OCI-M2 (cell line): Measurements from ENCODE around the gene ITIH3.

Source experiments
- DNase-seq: peaks from one replicate; lab custom pipeline; 2025; ENCODE audit not compliant: unreplicated experiment; lab: John Stamatoyannopoulos, UW

ITIH3 gene

DNA sequence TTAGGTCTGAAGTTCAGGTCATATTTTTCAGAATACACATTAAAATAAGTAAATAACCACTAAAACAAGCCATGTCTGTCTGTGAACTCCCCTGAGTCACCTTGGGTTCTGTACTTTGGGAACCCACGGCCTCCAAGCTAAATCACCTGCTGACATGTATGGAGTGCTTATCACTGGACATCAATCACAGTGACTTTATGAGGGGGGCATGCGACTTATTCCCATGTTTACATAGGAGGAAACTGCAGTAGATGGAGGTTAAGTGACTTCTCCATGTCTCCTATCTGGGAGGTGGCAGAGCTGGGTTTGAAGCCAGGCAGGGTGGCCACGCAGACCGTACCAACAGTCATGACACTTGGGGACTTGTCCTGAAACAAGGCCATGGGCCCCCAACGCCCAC, 27.8 kb downstream of the ITIH3 start:
- no peak for DNase-seq

DNA sequence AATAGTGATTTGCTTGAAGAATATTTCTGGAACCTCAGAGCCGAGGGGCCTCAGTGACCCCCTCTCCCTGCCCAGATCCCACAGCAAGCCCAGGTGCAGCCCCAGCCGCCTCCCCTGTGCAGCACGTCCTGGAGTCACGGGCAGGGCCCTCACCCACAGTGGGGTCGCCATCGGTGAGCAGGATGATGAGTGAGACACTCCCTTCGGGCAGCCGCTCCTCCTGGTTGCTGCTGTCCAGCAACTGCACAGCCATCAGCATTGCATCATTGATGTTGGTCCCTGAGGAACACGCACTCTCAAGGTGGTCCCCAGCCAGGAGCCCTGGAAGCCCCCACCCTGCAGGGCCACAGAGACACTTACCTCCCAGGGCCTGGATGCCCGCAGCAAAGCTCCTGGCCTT, 29.4 kb downstream of the ITIH3 start:
- DNase-seq: no peak

DNA sequence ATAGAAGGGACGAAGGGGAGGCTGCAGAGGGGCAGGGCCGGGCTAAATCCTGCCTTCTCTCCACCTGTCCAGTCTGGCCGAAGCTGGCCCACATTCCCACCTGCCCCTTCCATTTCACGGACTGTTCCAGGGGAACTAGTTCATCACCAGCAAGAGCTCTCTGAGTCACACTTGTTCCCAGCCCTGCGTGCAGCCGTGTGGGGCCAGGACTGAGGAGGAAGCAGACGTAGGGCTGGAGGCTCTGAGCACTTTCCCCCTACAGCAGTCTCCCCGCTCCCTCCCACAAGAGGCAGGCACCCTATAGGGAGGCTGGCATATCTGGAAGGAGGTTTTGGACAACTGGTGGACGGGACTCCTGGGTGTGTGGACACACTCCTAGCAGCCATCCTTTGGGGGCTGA, 32.8 kb downstream of the ITIH3 start:
- DNase-seq: no peak

DNA sequence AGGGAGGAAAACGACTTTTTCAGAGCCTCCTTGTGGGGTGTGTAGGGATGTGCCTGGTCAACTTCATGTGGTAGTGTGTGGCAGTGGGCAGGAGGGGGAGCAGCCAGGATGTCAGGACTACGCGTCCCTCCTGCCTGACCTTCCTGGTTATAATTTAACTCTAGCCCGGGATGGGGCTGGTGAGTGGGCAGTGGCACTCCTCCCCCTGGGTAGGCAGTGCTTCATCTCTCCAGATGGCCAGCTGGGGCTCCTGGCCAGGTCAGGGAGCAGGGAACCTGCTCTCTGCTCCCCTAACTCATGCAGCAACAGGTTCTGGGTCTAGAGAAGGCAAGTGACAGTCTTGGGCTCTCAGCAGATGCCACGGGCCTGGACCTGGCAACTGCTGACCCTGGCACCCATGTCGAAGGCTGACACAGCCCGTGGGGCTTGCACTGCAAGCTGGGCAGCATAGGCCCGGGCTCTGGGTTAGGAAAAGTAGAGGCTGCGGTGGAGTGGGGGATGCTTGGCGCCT, 33.3 kb downstream of the ITIH3 start:
- no peak for DNase-seq

DNA sequence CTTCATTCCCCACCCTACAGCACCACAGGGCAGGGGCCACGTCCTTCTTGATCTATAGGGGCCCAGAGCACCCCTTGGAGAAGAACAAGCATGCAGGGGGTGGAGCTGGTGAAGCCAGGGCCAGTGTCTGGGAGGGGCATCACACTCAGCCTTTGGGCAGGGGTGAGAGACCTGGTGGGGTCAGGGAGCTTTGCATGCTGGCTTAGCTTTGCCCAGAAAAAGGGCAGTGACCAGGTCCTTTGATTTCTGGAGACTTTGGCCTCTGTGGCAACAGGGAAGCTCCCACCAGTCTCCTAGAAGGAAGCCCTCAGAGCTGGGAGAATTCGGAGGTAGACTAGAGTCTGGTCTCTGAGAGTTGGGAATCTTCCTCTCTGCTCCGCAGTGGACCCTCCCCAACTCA, 34.9 kb downstream of the ITIH3 start:
- DNase-seq: no peak

DNA sequence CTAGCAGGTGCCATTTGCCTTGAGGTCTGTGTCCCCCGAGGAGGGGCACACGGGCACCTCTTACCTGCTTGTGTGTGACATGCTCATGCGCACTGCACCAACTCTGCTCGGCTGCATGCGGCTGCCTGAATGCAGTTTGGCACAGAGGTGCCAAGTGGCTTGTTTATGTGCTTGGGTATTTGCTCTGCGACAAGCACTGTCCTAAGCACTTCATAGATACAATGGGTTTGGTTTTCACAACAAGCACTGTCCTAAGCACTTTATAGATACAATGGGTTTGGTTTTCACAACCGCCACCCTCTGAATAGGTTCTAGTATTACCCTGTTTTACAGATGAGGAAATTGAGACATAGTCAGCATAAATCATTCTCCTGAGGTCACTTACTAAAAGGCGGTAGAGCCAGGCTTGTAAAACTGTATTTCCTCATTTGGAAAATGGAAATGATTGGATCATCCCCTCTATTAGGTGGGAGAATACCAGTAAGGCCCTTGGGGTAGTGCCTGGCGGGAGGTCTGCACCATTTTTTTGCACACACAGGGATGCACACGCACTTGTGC, 35.4 kb downstream of the ITIH3 start:
- no peak for DNase-seq

DNA sequence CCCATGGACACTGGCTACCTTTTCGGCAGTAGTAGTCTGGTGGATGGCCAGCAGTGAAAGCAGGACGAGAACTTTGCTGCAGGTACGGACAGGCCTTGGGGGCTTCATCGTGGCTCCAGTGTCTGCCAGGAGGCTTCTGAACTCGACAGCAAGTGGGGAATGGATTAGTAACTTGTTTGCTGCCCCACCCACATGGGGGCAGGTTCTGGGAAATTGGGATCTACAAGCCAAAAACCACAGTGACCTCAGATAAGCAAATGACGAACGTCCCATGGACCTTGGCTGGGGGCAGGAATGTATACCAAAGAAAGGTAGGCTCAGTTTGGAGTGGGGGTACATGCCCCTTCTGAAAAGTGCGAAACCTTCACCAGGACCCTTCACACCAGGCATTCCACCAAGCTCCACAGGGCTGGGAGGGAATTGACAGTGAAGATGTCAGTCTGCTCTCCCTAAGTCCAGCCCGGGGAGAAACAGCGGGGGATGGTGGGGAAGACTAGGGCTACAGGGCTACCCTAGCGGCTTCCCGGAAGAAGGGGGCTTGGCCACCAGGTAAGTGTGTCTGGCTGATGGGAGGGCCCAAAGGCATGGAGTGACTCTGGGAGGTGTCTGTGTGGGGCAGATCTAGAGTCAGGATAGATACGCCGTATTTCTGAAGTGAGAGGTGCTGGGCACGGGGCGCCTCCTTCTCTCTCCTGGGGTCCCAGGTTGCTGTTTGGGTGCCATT, 36.1 kb downstream of the ITIH3 start, which contains the start of gene ITIH4:
TSS of gene ITIH4 (minus strand) at position 138 of the 724 bp plus-strand sequence. CDS start at position 108, 30 bp downstream.
- no peak for DNase-seq

DNA sequence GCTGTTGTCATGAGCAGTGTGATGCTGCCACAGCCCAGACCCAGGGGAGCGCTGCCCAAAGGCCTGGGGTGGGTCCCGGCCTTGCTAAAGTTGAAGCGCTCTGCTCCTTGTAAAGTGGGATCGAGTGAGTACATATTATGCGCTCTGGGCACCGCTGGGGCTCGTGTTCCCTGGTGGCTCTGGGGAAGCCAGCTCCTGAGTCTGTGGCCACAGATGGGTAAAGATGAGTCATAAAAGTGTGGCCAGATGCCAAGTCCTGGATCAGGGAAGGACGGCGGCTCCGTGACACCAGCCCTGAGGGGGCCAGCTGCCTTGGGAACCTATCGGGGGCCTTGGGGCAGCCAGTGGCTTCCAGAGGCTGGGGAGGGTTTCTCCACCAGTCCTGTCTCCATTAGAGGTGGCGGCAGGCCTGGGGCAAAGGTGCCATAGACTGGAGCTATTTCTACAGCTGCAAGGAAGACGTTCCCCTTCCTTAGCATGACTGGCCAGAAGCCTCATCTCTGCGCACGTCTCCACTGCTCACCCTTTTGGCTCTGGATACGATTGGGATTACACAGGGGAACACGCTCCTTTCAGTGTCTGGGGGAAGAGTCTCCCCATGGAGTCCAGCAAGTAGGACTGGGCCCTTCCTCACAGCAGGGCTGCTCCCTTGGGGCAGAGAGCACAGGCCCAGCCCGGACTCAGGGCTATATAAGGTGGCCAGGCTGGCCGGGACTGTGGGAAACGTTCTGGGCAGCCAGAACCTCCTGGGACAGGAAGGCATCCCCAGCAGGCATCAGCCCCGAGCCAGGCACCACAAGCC, 37.1 kb downstream of the ITIH3 start:
- DNase-seq: no peak

DNA sequence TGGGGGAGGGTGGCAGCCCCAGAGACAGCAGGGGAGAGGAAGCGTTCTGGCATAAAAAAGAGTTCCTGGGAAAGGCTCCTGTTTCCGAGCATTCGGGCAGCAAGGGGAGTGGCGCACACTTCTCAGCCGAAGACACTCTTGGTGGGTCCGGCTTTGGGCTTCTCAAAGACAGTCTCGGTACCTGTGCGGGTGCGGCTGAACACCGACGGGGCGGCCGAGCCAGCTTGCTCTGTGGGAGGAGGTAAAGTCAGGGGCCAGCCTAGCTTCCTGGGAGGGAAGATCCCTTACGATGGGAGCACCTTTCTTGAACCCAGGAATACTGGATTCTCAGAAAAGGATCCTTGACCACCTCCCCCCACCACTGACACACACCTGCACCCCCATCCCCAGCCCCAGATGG, 38.6 kb downstream of the ITIH3 start:
- no peak for DNase-seq

DNA sequence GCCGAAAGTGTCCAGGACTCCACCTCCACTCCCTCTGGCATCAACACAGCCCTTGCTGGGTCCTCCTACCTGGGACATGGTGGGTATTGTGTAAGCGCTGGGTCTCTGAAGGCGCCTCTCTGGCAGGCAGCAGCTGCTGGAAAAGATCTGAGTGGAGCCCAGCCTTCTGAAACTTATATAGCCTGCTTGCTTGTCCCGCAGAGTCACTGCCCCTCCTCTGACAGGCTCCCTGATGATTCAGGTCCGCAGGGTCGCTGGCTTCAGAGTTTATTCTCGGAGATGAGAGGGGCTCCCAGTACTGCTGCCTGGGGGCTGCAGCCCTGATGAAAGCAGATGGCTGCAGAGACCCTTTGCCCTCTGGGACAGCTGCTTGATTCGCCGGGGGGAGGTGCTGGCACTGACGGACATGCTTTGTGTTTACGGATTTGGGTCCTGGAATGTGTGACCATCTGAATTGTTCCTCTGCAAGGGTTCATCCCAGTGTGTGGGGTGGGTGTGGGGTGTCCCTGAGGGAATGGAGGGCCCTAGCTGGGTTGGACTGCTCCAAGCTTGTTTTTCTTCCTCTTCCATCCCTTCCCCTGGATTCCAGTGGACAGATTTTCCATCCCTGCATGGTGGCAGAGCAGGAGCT, 40.4 kb downstream of the ITIH3 start, which contains the start of gene MUSTN1:
TSS of gene MUSTN1 (minus strand) at position 149 of the 631 bp plus-strand sequence. CDS start at position 78, 71 bp downstream.
- DNase-seq: no peak

DNA sequence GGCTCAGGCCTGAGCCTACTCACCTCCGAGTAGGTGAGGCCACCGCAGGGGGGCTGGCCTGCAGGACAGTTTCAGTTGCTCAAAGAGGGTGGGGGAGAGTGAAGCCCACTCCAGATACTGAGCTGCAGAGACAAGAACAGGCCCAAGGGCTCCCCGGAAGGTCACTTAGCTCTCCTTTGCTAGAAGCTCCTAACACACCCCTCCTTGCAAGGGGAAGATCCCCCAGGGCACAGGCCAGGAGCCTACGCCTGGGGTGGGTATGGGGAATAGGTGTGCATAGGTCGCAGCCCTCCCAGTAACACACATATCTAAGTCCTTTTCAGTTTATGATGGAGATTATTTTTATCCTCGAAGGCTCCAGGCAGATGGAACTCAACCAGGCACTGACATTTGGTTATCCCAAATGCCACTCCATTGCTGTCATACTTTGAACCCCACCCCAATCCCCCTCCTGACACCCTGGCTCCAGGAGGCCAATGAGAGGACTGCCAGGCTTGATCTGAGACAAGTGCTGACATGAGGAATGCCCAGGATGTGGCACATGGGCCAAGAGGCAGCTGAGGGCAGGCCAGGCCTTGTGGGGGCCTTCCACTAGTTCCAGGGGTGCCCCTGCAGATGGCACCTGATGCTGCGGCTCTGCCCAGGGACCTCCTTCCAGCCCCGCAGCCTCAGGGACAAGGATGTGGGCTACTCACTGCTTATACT, 41.3 kb downstream of the ITIH3 start:
- no peak for DNase-seq

DNA sequence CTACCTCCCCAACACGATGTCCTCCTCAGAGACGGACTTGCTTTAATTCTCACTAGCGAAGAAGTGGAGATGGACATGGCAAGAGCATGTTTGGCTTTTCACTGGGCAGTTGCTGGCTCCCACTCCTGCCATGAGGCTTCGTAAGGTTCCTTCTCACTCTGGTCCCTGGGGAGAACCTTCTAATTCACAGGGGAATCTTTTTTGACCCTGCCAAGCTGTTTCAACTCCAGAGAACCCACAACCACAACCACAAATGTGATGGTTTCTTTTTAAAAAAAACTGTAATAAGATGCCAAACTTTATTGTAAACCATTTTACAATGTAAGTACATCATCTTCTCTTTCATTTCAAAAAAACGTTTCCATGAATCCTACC, 41.9 kb downstream of the ITIH3 start:
- no peak for DNase-seq

DNA sequence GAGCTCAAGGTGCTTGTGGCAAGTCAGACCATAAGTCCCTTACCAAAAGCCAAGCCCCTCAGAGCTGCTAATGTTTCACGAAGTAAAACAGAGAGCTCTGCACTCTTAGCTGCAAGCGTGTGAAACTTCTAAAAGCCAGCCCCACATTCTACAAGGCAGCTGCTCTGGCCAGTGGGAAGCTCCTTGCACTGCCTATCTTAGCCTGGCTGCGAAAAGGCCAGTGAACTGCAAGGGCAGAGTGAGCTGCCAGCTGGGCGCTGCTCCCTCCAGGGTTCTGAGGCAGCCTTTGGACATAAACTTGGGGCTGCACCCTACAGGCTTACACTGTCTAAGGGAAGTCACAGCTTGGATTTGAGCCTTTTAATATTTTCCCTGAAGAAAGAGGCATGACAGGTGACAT, 42.4 kb downstream of the ITIH3 start:
- no peak for DNase-seq

DNA sequence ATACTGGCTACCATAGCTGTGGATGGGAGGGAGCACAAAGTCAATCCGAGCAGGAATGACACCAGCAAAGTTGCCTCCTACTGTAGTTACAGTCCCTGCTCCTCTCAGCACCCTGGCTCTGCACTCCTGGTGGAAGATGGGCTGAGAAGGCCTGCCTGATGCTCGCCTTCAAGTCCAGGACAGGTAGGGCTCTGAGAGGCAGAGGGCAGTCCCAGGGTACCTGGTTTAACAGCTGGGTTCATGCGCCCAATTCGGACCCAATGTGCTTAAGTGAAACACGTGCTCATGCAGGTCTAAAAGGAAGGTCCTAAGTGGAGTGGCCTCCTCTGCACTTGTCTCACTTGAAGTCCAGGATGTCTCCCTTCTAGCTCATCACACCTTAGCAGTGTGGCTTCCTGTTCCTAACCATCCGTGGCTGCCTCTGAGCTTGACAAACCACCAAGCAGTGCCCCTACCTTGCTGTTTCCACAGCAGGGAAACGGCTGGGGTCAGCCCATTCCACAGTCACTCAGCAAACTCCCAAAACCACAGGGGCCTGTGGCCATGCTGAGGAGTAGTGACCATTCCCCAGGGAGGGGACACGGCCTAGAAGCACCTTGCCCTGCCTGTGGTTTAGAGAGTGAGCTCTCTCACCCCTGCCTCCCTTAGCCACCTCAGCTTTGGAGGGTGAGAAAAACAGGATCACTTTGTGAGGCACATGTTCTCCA, 44.1 kb downstream of the ITIH3 start:
- no peak for DNase-seq

DNA sequence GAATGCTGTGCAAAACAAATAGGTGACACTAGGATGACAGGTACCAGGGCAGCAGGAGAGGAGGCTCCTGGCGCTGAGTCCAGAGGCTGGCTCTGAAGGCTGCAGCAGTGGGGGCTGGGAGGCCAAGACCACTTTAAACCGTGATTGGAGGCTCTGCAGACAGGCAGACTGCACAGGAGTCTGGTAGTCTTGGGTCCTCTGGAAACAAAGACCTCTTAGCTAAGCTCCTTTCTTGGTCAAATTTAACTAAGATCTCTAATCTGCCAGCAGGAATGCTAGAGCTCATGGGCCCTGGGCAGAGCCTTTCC, 44.6 kb downstream of the ITIH3 start:
- no peak for DNase-seq

DNA sequence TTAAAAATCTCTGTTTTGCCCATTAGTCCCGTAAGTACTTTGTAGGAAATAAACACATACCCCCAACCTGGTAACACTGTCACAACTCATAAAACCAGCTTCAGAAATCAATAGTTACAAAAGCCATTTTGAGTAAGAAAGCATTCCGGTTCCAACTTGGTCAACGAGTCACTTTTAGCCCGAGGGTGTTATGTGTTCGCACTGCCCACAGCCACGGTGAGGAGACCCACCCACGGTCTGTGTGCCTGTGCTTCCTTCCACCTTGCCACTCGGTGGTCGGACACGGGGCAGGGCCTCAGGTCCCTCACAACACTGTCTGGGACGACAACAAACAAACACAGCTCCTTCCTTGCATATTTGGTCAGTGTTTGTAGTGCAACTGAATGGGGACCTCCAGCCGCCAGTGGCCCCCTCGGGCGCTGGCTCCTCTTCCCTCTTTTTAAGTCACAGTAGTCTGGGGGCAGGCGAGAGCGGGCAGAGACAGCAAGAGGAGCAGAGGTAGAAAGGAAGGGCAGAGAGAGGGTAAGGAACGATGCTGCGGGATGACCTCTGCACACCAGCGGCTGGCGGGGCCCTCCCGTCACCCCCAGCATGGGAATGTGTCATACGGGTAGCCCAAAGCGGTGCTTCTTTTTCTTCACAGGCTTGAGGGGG, 45.4 kb downstream of the ITIH3 start:
- no peak for DNase-seq

DNA sequence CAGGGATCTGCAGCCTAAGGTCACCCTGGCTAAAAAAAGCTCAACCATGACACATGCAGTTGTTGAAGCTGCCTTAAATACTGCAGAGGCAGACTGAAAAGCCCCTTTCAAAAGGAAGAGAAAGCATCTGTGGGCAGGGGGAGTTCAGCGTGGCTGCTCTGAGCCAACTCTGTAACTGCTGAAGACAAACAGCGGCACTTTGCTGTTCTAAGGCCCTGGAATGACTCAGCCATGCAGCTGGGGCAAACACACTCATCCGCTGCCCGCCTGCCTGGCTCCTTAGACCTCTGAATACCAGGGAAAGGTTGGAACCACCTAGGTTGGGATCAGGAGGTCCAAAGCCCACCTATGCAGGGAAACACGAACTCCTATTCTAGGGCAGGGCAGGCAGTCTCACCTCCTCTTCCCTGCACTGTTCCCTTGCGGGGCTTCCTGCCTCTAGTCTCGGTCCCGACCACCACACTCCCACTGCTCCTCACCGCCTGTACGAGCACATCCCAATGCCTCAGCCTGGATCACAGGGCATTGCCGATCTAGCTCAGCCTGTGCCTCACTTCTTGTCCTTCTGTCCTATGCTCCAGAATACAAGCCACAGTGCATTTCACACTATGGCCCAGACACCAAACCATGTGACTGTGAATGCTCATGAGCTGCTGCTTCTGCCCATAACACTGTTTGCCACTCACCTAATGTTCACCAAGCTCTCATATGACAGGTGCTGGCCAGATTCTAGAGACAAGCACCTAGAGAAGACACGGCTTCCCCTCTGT, 46.8 kb downstream of the ITIH3 start:
- DNase-seq: no peak

DNA sequence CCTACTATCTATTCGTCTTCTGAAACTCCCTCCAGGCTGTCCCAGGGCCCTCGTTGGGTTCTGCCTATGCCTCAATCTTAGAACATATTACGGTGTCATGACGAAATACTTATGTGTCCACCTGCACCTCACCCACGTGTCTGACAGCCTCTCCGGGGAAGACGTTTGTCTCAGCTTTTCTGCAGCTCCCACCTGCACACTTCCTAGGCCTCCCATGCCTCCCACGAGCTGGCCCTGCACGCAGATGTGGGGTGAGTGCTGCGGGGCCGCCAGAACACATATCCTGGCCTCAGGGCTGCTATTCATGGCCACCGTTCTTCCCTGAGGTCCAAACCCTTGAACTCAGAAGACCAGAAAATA, 47.4 kb downstream of the ITIH3 start:
- no peak for DNase-seq

DNA sequence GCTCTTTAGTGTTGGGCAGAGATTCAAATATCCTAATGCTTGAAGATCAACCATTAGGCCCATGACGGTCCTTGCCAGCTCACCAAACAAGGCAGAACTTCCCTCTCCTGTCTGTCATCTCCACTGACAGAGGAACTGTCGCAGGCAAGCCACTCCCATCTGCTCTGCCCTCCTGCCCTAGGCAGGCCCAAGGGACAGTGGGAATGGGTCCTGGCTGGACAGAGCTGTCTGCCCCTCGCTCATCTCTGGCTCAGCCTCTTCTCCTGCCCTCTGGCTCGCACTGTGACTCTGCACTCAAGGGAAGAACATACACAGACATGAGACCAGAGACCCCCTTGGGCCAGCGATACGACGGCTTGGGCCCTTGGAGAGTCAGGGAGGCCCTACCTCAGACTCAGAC, 47.8 kb downstream of the ITIH3 start:
- no peak for DNase-seq
